ENCODE data around the gene TMEM250. TPM values are rescaled to one million over a fixed set of nuclear protein-coding genes. Genes with fewer than 3 reads are reported as not detected.
A peak's percentile ranks its signal among the peaks of the same experiment; 100 is the strongest.

The TMEM250 gene
- total and polyA plus RNA-seq, 9 of the 15 experiments (the other 6 are each of a cell fraction or from before 2014, with no cell fraction given) = 0.32 to 44.6 (median 12.2) TPM

- Histone ChIP-seq H3K9ac (ENCODE audit: insufficient read depth in 1 of 2, low read depth in 2 of 2, low read length in 2 of 2) (peak overlapping the region in 1 of 2 experiments; percentile 33; a peak in 1 of 4 replicates), H4K20me1 (replicated peaks; ENCODE audit: control insufficient read depth, insufficient read depth, low read length) (peaks cover 18% of the 10 kb centered on the region; the same call in 1 of the 2 replicates), H2AFZ (ENCODE audit: low read depth, low read length) (no peak overlapping the region), H3K27me3 (ENCODE audit: control insufficient read depth in 2 of 2, insufficient read depth in 2 of 2, low read length in 2 of 2) (peaks cover 46 to 74% of the 10 kb centered on the region in 2 experiments), H3K9me3 (replicated peaks; ENCODE audit: control insufficient read depth, insufficient read depth, low read depth, low read length) (no peaks in the 10 kb centered on the region; the same call in 1 of the 2 replicates), H3K9me1 (ENCODE audit: control insufficient read depth, insufficient read depth, low read length) (no peaks in the 10 kb centered on the region), H3K4me2 (ENCODE audit: insufficient read depth, low read length) (no peak overlapping the region), H3K36me3 (ENCODE audit: control insufficient read depth, insufficient read depth, low read length) (no peaks in the 10 kb centered on the region), H3K4me1 (replicated peaks in 1 of 2; ENCODE audit: control insufficient read depth in 2 of 2, insufficient read depth in 2 of 2, low read length in 2 of 2) (peaks cover 0 to 39% of the 10 kb centered on the region in 2 experiments; a peak in 4 of 5 replicates), H3K79me2 (ENCODE audit: control insufficient read depth, insufficient read depth, low read length) (no peaks in the 10 kb centered on the region), H3K4me3 (no peak overlapping the region), H3K27ac (ENCODE audit: extremely low read depth, low read depth, low read length) (no peak overlapping the region)
- TF ChIP-seq ZFP91 (CRISPR knock-in tag; IDR thresholded peaks at IDR 0.05) = no peak
- in situ Hi-C loops (cut with MboI) (no loop called here), intact Hi-C loops (cut with micrococcal nuclease) (loop anchor here (5.0 to 10.0 kb wide), 2 partner anchors 263 to 525 kb away; no protein-coding TSS in a partner anchor)
- 10% methylated on average over 10 of the region's 18 CpGs for WGBS (ENCODE audit: insufficient coverage, low coverage, missing lambda C conversion rate)
- DNase-seq (ENCODE audit: extremely low read depth in 1 of 4, low spot score in 3 of 4) (no peak), ATAC-seq (no peak), FAIRE-seq (no peak)
- CTCF ChIA-PET (ENCODE audit: low intra/inter-chr PET ratio) = no interaction called here
- BruUV-seq (replicated peaks) = no TSS peak
- POLR2A ChIA-PET = interaction anchor here (0.7 kb wide), 1 partner anchor 354 kb away, joined by 3 read pairs; no protein-coding TSS in a partner anchor
Measured at GRCh38 chr9:136127313-136127712, 8.6 kb upstream of the TMEM250 start.
